Activated naive CD4-positive, alpha-beta T cell treated with Interleukin-2 at 50 U/mL for 16 hours (primary cell): ENCODE data around the gene RNASE8.

Source experiments
- DNase-seq: peaks from one replicate; pipeline ENCODE4 v3.0.0-alpha.2; 2020

RNASE8 gene

GRCh38 chr14:21074398-21075272 lies 17.0 kb downstream of the RNASE8 start:
- DNase-seq = no peak

- DNase-seq = no peak
Observed at GRCh38 chr14:21075719-21076437, 18.3 kb downstream of the RNASE8 start.

DNA sequence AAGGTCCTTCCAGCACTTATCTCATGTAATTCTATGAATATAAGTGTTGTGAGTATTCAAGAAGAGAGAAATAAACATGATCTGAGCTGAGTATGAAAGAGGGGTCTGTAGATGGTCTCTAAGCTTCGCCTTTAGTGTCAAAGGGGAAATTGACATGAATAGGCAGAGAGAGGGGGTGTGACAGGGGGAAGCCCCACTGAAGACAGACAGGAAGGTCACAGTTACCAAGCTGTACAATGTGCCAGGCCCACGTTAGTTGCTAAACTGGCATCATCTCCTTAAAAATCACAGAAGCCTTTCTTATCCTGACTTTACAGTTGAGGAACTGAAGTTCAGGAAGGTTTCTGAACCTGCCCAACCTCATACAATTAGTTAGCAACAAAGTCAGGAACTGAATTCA lies 20.1 kb downstream of the RNASE8 start:
- DNase-seq = no peak

DNA sequence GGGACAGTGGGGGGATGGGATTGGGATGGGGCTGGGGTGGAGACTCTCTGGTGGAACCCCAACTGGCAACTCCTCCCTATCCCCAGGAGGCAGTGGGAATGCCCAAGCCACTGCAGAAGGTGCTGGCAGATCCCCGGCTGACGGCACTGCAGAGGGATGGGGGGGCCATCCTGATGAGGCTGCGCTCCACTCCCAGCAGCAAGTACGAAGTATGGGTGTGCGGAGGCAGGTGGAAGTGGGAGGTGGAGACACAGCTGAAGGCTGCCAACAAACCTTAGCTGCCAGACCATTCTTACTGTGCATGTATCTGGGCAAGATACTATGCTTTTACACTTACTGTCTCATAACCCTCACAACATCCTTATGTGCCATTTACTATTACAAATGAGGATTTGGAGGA lies 20.7 kb downstream of the RNASE8 start:
- DNase-seq = no peak

- no peak for DNase-seq
Observed at GRCh38 chr14:21078726-21079125, 21.1 kb downstream of the RNASE8 start.

DNA sequence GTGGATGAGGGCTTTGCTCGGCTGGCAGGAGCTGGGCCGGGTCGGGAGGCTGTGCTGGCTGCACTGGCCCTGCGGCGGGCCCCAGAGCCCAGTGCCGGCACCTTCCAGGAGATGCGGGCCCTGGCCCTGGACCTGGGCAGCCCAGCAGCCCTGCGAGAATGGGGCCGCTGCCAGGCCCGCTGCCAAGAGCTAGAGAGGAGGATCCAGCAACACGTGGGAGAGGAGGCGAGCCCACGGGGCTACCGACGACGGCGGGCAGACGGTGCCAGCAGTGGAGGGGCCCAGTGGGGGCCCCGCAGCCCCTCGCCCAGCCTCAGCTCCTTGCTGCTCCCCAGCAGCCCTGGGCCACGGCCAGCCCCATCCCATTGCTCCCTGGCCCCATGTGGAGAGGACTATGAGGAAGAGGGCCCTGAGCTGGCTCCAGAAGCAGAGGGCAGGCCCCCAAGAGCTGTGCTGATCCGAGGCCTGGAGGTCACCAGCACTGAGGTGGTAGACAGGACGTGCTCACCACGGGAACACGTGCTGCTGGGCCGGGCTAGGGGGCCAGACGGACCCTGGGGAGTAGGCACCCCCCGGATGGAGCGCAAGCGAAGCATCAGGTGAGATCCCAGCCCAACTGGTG lies 24.0 kb downstream of the RNASE8 start:
- DNase-seq = no peak

DNA sequence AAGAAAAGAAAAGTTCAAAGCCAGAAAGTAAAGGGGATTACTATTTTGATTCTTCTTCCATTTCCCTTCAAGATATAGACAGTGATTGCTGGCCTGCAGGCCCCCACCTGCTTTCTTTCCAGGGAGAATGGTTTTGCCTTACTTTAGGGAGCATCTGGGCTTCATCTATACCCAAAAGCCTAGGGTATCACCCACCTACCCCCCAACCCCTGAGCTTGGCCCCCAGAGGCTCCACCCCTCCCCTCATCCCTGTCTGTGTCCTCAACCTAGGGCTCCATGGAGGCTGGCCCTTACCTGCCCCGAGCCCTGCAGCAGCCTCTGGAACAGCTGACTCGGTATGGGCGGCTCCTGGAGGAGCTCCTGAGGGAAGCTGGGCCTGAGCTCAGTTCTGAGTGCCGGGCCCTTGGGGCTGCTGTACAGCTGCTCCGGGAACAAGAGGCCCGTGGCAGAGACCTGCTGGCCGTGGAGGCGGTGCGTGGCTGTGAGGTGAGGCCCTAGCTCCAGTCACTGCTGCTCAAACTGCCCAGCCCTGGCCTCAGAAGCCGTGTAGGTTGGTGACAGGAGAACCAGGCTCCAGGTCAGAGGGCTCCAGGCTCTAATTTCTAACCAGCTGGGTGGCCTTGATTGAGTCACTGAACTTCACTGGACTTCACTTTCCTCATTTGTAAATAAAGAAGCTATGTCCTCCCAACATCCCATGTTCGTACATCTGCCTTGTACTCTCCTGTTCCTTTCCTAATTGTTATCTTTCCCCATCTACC lies 26.1 kb downstream of the RNASE8 start:
- DNase-seq = no peak

GRCh38 chr14:21084396-21084795 lies 26.8 kb downstream of the RNASE8 start:
- DNase-seq = no peak

GRCh38 chr14:21084998-21085853 lies 27.6 kb downstream of the RNASE8 start:
- no peak for DNase-seq

DNA sequence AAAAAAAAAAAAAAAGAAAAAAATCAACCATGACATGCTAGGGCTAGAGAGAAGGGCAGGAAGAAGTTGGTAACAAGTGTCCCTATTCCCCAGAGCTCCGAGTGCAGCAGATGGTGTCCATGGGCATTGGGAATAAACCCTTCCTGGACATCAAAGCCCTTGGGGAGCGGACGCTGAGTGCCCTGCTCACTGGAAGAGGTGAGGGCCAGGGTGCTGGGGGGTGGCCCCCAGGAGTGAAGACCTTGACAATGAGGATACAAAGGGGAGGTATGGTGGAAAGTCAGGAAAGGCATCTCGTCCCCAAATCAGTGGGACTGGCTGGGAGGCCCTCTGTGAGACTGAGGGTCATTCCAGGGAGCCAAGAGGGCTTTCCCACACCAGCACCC lies 29.3 kb downstream of the RNASE8 start:
- no peak for DNase-seq

GRCh38 chr14:21087294-21088091 lies 29.9 kb downstream of the RNASE8 start:
- peak; percentile 57 for DNase-seq

- no peak for DNase-seq
Observed at GRCh38 chr14:21088687-21089086, 31.1 kb downstream of the RNASE8 start.

GRCh38 chr14:21089271-21089670 lies 31.6 kb downstream of the RNASE8 start:
- no peak for DNase-seq

DNA sequence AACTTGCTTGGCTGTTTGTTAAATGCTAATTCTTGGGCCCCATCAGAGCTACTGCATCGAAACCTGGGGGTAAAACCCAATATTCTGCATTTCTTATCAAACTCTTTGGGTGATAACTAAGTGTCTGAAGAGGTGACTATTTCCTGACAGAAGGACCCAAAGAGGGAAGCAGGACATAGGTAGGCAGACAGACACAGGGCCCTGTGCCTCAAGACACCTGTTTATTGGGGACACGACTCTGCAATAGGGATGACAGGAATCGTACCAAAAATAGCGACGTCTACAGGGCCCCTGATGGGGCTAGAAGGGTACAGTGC lies 32.2 kb downstream of the RNASE8 start:
- DNase-seq = no peak

- peak; percentile 29 for DNase-seq
Observed at GRCh38 chr14:21090194-21090939, 32.7 kb downstream of the RNASE8 start.

DNA sequence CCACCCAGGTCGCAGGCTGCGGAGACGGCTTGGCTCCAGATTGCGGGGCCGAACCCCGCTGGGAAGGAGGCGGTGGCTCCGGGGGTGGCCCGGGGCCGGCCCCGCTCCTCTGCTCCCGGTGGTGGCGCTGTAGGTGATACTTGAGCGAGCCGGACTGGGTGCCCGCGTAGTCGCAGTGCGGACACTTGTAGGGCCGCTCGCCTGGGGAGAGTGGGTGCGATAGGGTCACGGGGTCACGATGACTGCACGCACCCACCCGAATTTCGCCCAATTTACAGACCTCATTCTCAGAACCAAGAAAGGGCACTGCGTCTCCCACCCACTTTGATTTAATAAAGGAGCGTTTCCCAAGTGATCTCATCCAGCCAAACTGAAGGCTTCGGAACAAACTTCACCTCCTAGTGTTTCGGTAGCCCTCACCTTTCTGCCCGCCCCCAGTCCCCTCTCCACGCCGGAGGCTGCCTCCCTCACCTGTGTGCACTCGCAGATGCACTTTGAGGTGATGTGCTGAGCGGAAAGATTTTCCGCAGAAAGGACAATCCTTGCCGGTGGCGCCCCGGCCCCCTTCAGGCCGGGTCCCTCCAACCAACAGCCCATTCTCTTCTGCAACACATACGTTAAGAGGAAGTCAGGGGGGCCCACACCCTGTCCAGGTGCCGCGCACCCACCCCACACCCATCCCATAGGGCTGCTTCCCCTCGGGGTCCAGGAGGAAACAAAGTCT lies 33.5 kb downstream of the RNASE8 start:
- DNase-seq = no peak

DNA sequence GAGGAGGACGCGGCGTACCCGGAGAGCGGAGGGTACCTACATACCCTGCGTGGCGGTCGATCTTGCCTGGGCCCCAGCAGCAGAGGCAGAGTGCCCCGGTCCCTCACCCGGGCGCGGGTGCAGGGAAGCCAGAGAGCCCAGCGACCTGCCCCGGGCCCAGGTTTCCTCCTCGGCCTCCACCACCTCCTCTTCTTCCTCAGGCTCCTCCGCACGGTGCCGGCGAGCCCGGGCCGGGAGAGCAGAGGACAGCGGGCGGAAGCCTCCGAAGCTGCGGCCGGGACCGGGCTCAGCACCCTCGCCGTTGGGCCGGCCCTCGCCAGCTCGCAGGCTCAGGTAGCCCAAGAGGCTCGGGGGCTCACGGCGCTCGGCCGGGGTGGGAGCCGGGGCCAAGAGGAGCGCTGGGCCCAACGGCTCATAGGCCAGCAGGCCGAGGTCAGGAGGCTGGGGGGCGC lies 34.2 kb downstream of the RNASE8 start:
- no peak for DNase-seq

- DNase-seq = peak; percentile 92
Observed at GRCh38 chr14:21092273-21093011, 34.8 kb downstream of the RNASE8 start.

DNA sequence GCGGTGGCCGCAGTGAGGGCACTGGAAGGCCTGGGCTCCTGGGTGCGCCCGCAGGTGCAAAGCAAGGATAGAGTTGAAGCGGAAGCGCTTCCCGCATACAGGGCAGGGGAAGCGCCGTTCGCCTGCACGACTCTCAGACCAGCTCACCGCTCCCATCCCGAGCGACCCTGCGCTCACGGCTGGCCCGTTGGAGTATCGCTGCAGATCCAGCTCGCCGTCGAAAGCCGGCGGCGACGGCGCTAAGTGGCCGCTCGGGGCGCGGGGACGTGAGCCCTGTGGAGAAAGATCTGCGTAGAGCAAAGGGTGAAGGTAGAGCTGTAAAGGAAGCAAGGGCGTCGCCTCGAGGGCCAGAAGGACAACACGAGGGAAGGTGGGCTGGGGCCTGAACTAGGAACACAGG lies 35.4 kb downstream of the RNASE8 start:
- DNase-seq = no peak
